Measurements from ENCODE around the gene PSMB5.

The PSMB5 gene

GRCh38 chr14:23057757-23058653 lies 23.3 kb upstream of the PSMB5 start:
- peaks cover 50% of the 10 kb centered on the region for H3K36me3 ChIP-seq (ENCODE audit: insufficient read depth, low read length)
- 3% methylated on average over 51 of the region's 51 CpGs for WGBS
- H3K27ac ChIP-seq (ENCODE audit: low read depth, low read length) = peak overlapping the region; percentile 88

GRCh38 chr14:23056956-23057756 lies 22.5 kb upstream of the PSMB5 start, which contains the start of gene CDH24:
TSS of gene CDH24 (minus strand) at chr14:23057520. CDS start at chr14:23055733, 1,787 bp downstream.
- H3K9ac ChIP-seq (ENCODE audit: low read depth, low read length) = peak within 1 kb of the TSS; percentile 70
- H3K9me3 ChIP-seq (ENCODE audit: insufficient read depth, low read depth, low read length) = no peaks in the 10 kb centered on the region
- whole genome bisulfite sequencing = 1% methylated on average over 73 of the region's 73 CpGs
- peak within 1 kb of the TSS; percentile 88 for H3K27ac ChIP-seq (ENCODE audit: low read depth, low read length)
- H3K4me3 ChIP-seq (ENCODE audit: low read length) = peak within 1 kb of the TSS; percentile 63
- peaks cover 5% of the 10 kb centered on the region; the same call in 1 of the 2 replicates for H3K27me3 ChIP-seq (ENCODE audit: insufficient read depth, low read length)
- H3K4me1 ChIP-seq (ENCODE audit: insufficient read depth, low read length) = peaks cover 4% of the 10 kb centered on the region
- peaks cover 46% of the 10 kb centered on the region for H3K36me3 ChIP-seq (ENCODE audit: insufficient read depth, low read length)

More at GRCh38 chr14:23057757-23058653, 23.3 kb upstream of the PSMB5 start:
- no peaks in the 10 kb centered on the region for H3K9me3 ChIP-seq (ENCODE audit: insufficient read depth, low read depth, low read length)
- peak overlapping the region; percentile 63 for H3K4me3 ChIP-seq (ENCODE audit: low read length)
- H3K9ac ChIP-seq (ENCODE audit: low read depth, low read length) = peak overlapping the region; percentile 70
- peaks cover 5% of the 10 kb centered on the region; the same call in 1 of the 2 replicates for H3K27me3 ChIP-seq (ENCODE audit: insufficient read depth, low read length)
- peaks cover 6% of the 10 kb centered on the region for H3K4me1 ChIP-seq (ENCODE audit: insufficient read depth, low read length)

GRCh38 chr14:23056145-23056955 lies 21.6 kb upstream of the PSMB5 start:
- Histone ChIP-seq H3K4me3 (ENCODE audit: low read length) (peak overlapping the region; percentile 63), H3K36me3 (ENCODE audit: insufficient read depth, low read length) (peaks cover 43% of the 10 kb centered on the region), H3K9ac (ENCODE audit: low read depth, low read length) (peak overlapping the region; percentile 70; the same call in 1 of the 2 replicates), H3K4me1 (ENCODE audit: insufficient read depth, low read length) (peaks cover 4% of the 10 kb centered on the region), H3K27ac (ENCODE audit: low read depth, low read length) (no peak overlapping the region), H3K9me3 (ENCODE audit: insufficient read depth, low read depth, low read length) (no peaks in the 10 kb centered on the region), H3K27me3 (ENCODE audit: insufficient read depth, low read length) (peaks cover 5% of the 10 kb centered on the region; the same call in 1 of the 2 replicates)
- WGBS = 13% methylated on average over 16 of the region's 17 CpGs

- Histone ChIP-seq H3K27ac (ENCODE audit: low read depth, low read length) (no peak overlapping the region), H3K4me3 (ENCODE audit: low read length) (peak overlapping the region; percentile 63), H3K9ac (ENCODE audit: low read depth, low read length) (no peak overlapping the region), H3K4me1 (ENCODE audit: insufficient read depth, low read length) (peaks cover 4% of the 10 kb centered on the region), H3K9me3 (ENCODE audit: insufficient read depth, low read depth, low read length) (no peaks in the 10 kb centered on the region), H3K36me3 (ENCODE audit: insufficient read depth, low read length) (peaks cover 40% of the 10 kb centered on the region), H3K27me3 (ENCODE audit: insufficient read depth, low read length) (peaks cover 5% of the 10 kb centered on the region; the same call in 1 of the 2 replicates)
- WGBS = 91% methylated on average over 6 of the region's 6 CpGs
Measured at GRCh38 chr14:23055621-23056144, 21.0 kb upstream of the PSMB5 start.

GRCh38 chr14:23055147-23055550 lies 20.4 kb upstream of the PSMB5 start:
- Histone ChIP-seq H3K9me3 (ENCODE audit: insufficient read depth, low read depth, low read length) (no peaks in the 10 kb centered on the region), H3K9ac (ENCODE audit: low read depth, low read length) (no peak overlapping the region), H3K4me1 (ENCODE audit: insufficient read depth, low read length) (peaks cover 4% of the 10 kb centered on the region), H3K27ac (ENCODE audit: low read depth, low read length) (no peak overlapping the region), H3K36me3 (ENCODE audit: insufficient read depth, low read length) (peaks cover 35% of the 10 kb centered on the region), H3K27me3 (ENCODE audit: insufficient read depth, low read length) (peaks cover 5% of the 10 kb centered on the region; the same call in 1 of the 2 replicates), H3K4me3 (ENCODE audit: low read length) (no peak overlapping the region)
- 97% methylated on average over 12 of the region's 12 CpGs for WGBS

GRCh38 chr14:23054000-23054811 lies 19.5 kb upstream of the PSMB5 start:
- H3K4me3 ChIP-seq (ENCODE audit: low read length) = no peak overlapping the region
- H3K4me1 ChIP-seq (ENCODE audit: insufficient read depth, low read length) = peaks cover 4% of the 10 kb centered on the region
- 86% methylated on average over 17 of the region's 17 CpGs for WGBS
- no peak overlapping the region for H3K9ac ChIP-seq (ENCODE audit: low read depth, low read length)
- H3K36me3 ChIP-seq (ENCODE audit: insufficient read depth, low read length) = peaks cover 31% of the 10 kb centered on the region
- no peak overlapping the region for H3K27ac ChIP-seq (ENCODE audit: low read depth, low read length)
- peaks cover 5% of the 10 kb centered on the region; the same call in 1 of the 2 replicates for H3K27me3 ChIP-seq (ENCODE audit: insufficient read depth, low read length)
- no peaks in the 10 kb centered on the region for H3K9me3 ChIP-seq (ENCODE audit: insufficient read depth, low read depth, low read length)

- H3K27me3 ChIP-seq (ENCODE audit: insufficient read depth, low read length) = peaks cover 5% of the 10 kb centered on the region; the same call in 1 of the 2 replicates
- WGBS = 94% methylated on average over 10 of the region's 10 CpGs
- H3K27ac ChIP-seq (ENCODE audit: low read depth, low read length) = no peak overlapping the region
- H3K4me1 ChIP-seq (ENCODE audit: insufficient read depth, low read length) = peaks cover 4% of the 10 kb centered on the region
- H3K4me3 ChIP-seq (ENCODE audit: low read length) = no peak overlapping the region
- peaks cover 24% of the 10 kb centered on the region for H3K36me3 ChIP-seq (ENCODE audit: insufficient read depth, low read length)
- no peaks in the 10 kb centered on the region for H3K9me3 ChIP-seq (ENCODE audit: insufficient read depth, low read depth, low read length)
- no peak overlapping the region for H3K9ac ChIP-seq (ENCODE audit: low read depth, low read length)
Measured at GRCh38 chr14:23053426-23053825, 18.7 kb upstream of the PSMB5 start.

GRCh38 chr14:23052671-23053070 lies 18.0 kb upstream of the PSMB5 start:
- H3K27ac ChIP-seq (ENCODE audit: low read depth, low read length) = no peak overlapping the region
- 66% methylated on average over 3 of the region's 3 CpGs for WGBS
- H3K27me3 ChIP-seq (ENCODE audit: insufficient read depth, low read length) = peaks cover 5% of the 10 kb centered on the region; the same call in 1 of the 2 replicates
- no peak overlapping the region for H3K9ac ChIP-seq (ENCODE audit: low read depth, low read length)
- H3K9me3 ChIP-seq (ENCODE audit: insufficient read depth, low read depth, low read length) = no peaks in the 10 kb centered on the region
- peaks cover 22% of the 10 kb centered on the region for H3K36me3 ChIP-seq (ENCODE audit: insufficient read depth, low read length)
- H3K4me3 ChIP-seq (ENCODE audit: low read length) = no peak overlapping the region
- H3K4me1 ChIP-seq (ENCODE audit: insufficient read depth, low read length) = peaks cover 4% of the 10 kb centered on the region

- H3K27me3 ChIP-seq (ENCODE audit: insufficient read depth, low read length) = peaks cover 5% of the 10 kb centered on the region; the same call in 1 of the 2 replicates
- H3K36me3 ChIP-seq (ENCODE audit: insufficient read depth, low read length) = peaks cover 22% of the 10 kb centered on the region
- H3K4me3 ChIP-seq (ENCODE audit: low read length) = no peak overlapping the region
- 86% methylated on average over 14 of the region's 14 CpGs for WGBS
- no peak overlapping the region for H3K9ac ChIP-seq (ENCODE audit: low read depth, low read length)
- peaks cover 4% of the 10 kb centered on the region for H3K4me1 ChIP-seq (ENCODE audit: insufficient read depth, low read length)
- no peak overlapping the region for H3K27ac ChIP-seq (ENCODE audit: low read depth, low read length)
- H3K9me3 ChIP-seq (ENCODE audit: insufficient read depth, low read depth, low read length) = no peaks in the 10 kb centered on the region
Measured at GRCh38 chr14:23052182-23052623, 17.5 kb upstream of the PSMB5 start.

Measured in HUES64 (cell line).